Omental fat pad (tissue), 4 donors: ENCODE results near the gene MKNK2. TPM values are rescaled to one million over a fixed set of nuclear protein-coding genes. Genes with fewer than 3 reads are reported as not detected.

ENCODE experiments used
- ATAC-seq: fragments of 150-250 bp; one replicate; pipeline ENCODE4 v1.9.1; 2016; ENCODE audit warnings: mild to moderate bottlenecking, moderate library complexity; ENCODE audit not compliant: low FRiP score
- DNase-seq: peaks from one replicate; pipeline ENCODE4 v3.0.0-alpha.2; 2019; ENCODE audit warnings: low spot score
- total RNA-seq, 4 donors: library from RNA; depleted of rRNA; stranded (reverse); fragments of >200 nt; gene quantifications; one replicate each; pipeline ENCODE4 v1.1.0, GENCODE V29; 2016
- TF ChIP-seq, protein P1 (sequence below), 3 donors: fragments of 450-650 bp; IDR thresholded peaks; one replicate each; pipeline ENCODE4 v1.5.1; 2016 to 2017; ENCODE audit warnings: antibody characterized with exemption in 3 of 3, mild to moderate bottlenecking in 3 of 3, moderate library complexity in 2 of 3

MKNK2 gene
- total RNA-seq, 4 donors from 2014 or later, result 133 to 232 (median 178) TPM

DNA sequence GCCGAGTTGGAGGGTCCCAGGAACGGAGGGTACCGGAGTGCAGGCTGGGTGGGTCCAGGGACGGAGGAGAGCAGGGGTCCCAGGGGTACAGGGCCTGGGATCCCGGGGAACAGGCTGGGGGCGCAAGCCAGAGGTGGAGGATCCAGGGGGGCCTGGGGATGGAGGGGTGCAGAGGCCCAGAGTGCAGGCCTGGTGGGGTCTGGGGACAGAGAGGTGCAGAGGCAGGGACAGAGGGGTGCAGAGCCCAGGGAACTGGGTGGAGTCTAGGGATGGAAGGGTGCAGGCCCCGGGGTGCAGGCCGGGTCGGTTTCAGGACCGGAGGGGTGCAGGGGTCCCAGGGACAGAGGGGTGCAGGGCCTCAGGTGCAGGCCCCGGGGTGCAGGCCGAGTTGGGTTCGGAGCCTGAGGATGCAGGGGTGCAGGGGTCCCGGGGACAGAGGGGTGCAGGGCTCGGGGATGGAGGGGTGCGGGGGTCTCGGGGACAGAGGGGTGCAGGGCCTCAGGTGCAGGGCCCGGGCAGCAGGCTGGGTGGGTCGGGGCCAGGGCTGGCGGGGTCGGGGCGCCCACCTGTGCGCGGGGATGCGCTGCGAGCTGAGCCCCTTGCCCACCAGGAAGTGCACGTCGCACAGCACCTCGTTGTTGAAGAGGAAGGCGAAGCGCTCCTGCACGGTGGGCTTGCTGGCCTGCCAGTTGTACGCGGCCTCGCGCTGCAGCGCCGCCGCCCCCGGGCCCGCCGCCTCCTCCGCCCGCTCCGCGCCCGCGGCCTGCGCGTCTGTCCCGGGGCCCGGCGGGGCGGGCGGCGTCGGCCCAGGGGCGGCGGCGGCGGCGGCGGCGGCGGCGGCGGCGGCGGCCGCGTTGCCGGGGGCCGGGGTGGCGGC, 36.1 kb downstream of the MKNK2 start:
- DNase-seq (no peak), ATAC-seq (peak; percentile 42)
- TF ChIP-seq, protein P1, sequence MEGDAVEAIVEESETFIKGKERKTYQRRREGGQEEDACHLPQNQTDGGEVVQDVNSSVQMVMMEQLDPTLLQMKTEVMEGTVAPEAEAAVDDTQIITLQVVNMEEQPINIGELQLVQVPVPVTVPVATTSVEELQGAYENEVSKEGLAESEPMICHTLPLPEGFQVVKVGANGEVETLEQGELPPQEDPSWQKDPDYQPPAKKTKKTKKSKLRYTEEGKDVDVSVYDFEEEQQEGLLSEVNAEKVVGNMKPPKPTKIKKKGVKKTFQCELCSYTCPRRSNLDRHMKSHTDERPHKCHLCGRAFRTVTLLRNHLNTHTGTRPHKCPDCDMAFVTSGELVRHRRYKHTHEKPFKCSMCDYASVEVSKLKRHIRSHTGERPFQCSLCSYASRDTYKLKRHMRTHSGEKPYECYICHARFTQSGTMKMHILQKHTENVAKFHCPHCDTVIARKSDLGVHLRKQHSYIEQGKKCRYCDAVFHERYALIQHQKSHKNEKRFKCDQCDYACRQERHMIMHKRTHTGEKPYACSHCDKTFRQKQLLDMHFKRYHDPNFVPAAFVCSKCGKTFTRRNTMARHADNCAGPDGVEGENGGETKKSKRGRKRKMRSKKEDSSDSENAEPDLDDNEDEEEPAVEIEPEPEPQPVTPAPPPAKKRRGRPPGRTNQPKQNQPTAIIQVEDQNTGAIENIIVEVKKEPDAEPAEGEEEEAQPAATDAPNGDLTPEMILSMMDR (IDR thresholded peaks at IDR 0.05), result no peak

DNA sequence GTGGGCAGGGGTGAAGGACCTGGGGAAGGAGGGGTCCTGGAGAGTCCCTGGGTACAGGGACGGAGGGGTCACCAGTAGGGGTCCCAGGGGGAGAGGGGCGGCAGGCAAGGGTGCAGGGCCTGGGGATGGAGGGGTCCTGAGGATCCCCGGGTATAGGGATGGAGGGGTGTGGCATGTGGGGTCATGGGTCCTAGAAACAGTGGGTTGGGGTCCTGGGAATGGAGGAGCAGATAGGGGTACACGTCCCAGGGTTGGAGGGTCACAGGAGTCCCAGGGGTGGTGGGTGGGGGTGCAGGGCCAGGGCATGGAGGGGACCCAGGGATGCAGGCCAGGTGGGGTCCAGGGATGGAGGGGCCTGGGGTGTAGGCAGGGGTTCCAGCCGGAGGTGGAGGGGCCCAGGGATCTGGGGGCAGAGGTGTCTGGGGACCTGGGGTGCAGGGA, 36.9 kb downstream of the MKNK2 start:
- TF ChIP-seq, protein P1 (IDR thresholded peaks at IDR 0.05), result no peak
- DNase-seq, result no peak
- no peak for ATAC-seq

DNA sequence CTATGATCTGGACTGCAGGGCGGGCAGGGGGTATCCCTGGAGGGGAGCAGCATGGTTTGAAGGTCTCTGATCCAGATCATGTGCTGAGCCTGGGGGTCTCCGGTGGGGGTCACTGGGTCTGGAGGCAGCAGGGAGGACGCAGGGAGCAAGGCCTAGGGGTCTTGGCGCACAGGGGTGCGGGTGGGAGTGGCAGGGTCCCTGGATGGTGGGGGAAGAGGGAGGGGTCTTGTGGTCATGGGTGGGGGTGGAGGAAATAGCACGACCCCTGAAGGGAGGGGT, 37.4 kb downstream of the MKNK2 start:
- DNase-seq, result no peak
- no peak for ATAC-seq
- TF ChIP-seq, protein P1 (IDR thresholded peaks at IDR 0.05), result no peak

DNA sequence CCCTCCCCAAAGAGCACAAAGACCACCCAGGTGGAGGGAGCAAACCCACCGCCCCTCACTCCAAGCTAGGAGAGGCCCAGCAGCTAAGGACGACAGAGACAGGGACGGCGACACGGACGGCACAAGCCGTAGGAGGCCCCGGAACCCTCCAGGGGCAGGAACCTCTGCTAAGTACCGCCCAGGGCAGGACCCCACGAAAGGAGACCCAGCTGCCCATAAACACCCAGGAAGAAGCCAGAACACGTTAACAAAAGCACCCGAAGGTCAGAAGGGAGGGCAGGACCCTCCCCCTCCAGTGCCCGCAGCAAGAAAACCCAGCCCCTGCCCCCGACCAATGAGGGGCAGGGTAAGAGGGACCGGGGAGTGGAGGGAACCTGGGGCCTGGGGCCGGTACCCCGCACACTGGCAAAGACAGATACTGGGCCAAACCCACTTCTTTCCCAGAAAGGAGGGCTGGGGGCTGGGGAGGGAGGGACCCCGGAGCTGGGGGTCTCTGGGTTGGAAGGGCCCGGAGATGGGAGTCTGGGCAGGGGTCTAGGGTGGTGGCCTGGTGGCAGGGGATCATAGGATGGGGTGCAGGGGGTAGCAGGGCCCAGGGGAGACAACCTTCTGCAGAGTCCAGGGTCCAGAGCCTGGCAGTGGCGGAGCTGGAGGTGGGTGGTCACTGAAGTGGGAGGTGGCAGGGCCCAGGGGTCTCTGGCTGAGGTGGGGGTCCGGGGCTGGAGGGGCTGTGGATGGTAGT, 37.9 kb downstream of the MKNK2 start:
- TF ChIP-seq, protein P1 (IDR thresholded peaks at IDR 0.05), result no peak
- DNase-seq (no peak), ATAC-seq (no peak)

DNA sequence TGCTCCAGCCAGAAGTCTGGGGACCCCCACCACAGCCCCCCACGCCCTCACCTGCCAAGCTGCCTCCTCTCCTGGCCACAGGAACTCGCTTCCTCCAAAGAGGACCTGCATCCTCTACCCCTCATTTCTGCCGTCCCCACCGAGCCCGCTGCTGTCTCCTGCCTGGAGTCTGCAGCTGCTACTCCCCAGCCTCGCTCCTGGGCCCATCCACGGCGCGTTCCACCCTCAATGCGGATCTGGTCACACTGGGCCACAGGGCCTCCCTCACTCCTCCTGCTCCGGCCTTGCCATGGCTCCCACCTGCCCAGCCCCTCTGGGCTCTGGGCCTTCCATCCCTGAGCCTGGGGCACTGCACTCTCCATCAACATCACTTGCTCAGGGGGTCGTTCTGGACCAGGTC, 39.9 kb downstream of the MKNK2 start:
- ATAC-seq (no peak), DNase-seq (no peak)
- TF ChIP-seq, protein P1 (IDR thresholded peaks at IDR 0.05), result no peak

DNA sequence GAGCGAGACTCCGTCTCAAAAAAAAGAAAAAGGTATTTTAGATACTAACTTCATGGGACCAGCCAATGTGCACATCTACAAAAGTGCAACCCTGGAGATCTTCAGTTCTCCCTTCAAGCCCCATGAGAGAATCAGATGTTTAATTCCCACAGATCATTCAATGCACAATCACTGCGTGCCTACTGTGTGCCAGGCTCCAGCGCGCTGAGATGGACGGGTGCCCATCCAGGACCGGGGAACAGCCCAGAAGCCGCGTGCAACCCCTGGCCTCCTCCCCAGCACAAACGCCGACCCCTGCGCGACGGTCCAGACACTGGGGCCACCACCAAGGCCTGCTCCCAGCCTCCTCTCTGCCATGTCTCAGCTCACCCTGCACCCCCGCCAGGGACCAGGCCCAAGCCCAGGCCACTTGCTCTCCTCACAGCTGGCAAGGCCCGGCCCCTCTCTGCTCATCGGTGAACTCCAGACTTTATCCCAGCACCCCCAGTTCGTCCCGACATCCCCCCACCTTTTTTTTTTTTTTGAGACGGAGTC, 40.8 kb downstream of the MKNK2 start:
- no peak for ATAC-seq
- DNase-seq, result no peak
- TF ChIP-seq, protein P1 (IDR thresholded peaks at IDR 0.05), result no peak
